Amniotic stem cell (primary cell): ENCODE measurements around the gene SCFD2.
"Not testable (repeated sequence)": the region's sequence is repeated elsewhere in the genome, so short reads cannot be mapped to it uniquely, and the experiment has no call there.

Experiments
- DNase-seq: peaks from one replicate; lab custom pipeline; 2025; lab: John Stamatoyannopoulos, UW

Gene SCFD2

DNA sequence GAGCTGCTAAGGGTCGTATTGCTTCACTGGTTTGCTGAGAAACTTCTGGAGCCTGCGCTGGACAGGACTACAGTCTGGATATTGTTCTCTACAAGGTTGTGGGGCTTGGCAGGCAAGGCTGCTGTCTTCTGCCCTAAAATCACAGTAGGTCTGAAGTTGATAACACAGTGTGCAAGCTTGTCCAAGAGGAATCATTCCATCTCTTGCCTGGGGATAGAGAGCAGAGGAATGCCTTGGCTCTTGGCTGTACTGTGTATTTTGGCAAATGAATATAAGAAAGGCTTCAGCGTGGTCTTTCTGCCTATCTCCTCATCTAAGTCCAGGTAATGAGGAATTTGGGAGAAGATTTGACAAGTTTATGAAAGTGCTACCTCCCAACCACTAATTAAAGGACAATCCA, 513.1 kb downstream of the SCFD2 start:
- no peak for DNase-seq

DNA sequence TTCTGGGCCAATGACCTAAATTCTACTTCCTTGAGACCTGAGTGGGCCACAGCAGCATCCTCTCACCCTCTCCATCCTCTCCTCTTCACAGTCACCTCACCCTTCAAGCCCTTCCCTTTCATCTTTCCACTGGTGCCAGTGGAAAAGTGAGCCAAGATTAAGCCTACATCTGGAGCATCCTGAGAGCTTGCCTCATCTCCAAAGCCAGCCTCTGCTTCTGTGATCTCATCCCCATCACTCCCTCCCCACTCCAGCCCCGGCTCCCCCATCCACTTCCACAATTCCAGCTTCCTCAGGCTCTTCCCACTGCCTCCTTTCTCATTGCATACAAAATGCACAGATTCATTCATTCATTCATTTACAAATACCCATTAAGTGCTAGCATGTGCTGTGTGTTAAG, 513.8 kb downstream of the SCFD2 start:
- DNase-seq = no peak

DNA sequence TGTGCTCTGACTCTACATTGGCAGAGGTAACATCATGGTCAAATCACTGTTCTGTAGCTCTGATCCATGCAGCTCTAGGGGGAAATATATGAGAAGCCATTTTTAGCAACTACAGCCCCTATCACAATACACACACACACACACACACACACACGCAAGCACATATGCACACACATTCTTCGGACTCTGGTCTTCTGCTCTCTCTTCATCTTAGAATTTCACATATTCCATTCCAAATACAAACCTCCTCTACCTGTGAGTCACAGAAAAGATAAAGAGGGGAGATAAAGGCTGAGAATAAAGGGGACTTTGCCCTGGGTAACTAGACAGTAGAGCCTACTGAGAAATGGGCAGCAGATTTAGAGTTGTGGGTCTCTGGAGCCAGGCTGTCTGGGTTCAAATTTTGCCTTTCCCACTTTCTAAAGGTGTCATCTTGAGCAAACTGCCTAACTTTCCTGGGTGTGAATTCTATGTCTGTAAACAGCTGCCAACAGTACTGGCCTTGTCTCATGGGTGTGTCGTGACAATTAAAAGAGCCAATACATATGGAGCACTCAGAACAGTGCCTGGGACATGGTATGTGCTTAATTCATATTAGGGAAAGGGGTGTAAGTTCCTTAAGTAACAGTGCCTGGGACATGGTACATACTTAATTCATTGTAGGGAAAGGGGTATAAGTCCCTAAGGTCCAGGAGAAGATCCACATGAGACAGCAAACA, 515.3 kb downstream of the SCFD2 start:
- DNase-seq = no peak

DNA sequence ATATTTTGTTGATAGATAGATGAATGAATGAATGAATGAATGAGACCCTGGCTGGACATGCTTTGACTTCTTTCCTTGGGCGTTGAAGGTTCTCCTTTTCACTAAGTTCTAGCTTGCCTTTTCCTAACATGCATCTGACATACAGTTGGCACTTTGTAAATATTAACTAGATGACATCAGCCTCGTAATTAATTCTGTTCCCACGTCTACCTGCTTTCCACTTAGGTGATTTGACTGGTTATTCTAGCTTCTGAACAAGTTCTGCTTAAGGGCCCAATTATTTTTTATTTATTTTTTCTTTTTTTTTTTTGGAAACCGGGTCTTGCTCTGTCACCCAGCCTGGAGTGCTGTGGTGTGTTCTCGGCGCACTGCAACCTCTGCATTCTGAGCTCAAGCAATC, 517.6 kb downstream of the SCFD2 start:
- no peak for DNase-seq

DNA sequence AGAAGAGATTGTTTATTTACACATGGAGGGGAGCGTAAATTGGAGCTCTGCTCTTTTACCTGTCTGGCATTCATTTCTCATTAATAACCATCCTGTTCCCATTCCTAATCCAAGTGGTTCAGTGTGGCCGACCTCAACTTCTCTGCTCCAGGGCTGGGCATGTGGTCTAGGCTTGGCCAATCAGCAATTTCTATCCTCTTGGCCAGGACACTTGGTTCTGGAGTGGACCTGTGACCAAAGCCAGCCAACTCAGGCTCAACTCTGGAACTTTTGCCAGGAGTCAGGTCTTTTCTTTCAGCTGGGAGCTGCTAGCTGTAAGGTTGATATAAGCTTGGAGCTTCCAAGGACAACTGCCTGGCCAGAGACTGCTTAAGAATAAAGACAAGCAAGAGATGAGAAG, 519.4 kb downstream of the SCFD2 start:
- no peak for DNase-seq

DNA sequence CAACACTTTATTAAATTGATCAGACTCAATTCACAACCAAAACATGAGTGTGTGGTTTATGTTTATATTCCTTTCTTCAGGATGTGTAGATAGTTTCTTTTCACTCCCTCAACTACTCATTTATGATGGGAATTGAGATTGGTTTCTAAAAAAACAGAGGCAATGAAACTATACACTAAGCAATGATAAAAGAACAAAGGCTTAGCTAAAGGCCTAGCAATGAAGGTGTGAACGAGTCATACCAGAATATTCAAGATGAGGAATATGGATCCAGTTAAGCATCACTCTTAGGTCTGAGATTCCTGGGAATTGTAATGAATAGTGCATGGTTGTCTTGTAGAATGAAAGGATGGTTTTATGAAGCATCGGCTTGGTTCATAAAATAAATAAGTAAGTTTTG, 521.3 kb downstream of the SCFD2 start:
- DNase-seq = no peak

DNA sequence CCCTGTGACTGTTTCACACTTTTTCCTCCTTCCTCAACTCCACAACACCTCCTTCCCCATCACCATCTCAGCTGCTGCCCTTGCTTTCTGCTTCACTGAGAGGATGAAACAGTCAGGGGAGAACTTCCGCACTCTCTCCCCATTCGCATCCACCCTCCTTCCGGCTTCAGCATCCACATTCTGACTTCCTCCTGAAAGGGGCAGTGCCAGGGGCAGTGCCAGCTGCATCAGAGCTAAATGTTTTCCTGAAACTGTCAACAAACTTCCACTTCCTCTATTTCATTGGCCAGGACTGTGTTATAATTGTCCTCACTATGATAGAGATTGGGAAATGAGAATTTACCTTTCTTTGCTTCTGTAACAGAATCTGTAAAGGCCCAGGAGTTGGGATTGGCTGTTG, 521.9 kb downstream of the SCFD2 start:
- DNase-seq = no peak

DNA sequence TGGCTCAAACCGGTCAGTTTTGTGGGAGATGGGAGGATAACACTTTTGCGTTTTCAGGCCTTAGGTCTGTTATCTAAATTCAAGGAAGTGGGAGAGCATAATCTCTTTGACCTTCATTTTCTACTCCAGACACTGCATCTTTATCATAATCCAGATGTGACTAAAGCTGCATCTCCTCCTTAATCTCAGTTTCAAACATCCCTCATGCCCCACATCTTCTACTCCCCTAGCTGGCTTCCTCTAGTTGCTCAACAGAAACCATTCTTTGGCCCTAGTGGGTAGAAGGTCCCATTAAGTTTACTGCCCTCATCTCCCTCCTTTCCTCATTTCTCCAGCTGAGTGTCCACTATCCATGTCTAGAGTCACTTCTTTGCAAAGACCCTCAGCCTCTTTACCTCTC, 522.5 kb downstream of the SCFD2 start:
- no peak for DNase-seq

DNA sequence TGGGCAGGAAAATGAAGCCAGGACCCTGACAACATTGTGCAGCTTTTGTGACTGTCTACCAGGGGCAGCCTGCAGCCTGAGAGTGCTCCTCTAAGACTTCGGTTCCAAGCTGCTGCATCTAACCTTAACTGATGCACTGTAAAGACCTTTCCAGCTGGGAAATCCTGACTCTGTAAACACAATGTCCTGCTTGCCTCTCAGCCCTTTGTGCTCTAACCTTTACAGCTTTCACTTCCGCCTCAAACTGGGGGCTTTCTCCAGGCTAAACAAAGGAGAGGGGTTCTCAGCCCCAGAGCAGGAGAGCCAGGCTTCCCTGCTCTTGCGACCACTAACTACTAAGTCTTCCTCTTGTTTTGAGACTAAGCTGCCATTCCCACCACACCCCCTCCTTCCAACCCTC, 523.1 kb downstream of the SCFD2 start:
- DNase-seq = no peak

DNA sequence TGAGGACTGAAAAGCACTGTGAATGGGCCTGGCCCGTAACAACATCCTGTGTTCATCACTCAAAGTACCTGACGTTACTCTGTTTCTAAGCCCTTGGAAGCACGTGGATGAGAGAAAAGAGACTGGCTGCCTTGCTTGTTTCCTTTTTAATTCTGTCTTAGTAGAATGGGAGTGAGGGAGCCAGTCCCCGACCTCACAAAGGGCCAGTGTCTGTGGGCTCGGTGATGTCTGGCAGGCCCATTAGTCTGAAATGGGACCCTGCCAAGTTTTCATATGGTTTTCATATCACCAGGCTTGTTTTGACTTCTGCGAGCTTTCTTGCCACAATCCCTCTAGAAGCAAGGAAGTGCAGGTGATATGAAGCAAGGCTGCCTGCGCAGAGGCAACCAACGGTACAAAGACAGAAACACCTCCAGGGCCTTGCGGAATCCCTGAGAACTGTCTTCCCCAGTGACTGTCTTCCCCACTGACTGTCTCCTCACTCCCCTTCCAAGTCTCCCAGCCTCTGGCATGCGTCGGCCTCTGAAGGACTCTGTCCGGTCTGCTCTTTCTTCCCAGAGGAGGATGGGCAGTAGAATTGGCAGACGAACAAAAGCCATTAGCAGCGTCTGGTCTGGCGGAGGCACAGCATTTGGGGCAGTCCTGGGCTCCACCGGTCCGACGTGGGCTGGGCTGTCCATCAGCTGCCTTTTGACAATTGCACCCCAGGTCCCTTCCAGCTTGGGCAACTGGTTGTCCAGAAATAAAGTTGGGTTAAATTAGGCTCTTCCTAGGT, 524.0 kb downstream of the SCFD2 start:
- no peak for DNase-seq

DNA sequence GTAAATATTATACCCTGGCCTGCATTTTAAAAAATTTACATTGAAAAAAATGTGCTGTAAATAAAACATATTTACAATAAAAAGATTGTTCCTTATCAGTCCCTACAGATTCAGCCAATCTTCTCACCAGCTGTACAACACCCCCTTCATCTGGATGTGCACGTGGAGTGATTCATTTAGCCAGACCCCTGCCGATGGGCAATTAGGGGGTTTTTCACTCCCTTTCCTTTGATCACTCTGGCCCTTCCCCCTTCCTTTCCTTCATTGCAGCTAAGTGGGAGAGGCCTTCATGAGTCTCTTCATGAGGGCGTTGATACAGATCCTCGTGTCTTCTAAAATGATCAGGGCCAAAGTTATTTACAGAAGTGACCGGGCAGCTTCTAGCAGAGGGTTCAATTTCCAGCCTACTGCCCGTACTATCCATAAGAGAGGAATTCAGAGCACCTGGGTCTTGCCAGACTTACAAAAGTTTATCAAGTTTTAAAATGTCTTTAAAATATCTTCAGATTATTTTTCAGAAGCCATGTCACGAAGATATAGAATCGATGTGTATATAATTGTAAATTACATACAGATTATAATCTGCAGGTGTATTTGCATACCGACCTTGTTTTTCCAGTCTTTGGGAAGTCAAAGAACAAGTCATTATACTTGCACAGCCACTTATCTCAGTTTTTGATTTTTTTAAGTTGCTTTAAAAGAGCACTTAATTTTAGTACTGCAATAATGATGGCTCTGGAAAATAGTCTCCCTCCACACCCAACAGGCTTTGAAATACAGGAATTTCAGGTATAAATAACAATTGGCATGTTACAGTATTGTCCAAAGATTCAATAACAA, 525.1 kb downstream of the SCFD2 start:
- DNase-seq = no peak

DNA sequence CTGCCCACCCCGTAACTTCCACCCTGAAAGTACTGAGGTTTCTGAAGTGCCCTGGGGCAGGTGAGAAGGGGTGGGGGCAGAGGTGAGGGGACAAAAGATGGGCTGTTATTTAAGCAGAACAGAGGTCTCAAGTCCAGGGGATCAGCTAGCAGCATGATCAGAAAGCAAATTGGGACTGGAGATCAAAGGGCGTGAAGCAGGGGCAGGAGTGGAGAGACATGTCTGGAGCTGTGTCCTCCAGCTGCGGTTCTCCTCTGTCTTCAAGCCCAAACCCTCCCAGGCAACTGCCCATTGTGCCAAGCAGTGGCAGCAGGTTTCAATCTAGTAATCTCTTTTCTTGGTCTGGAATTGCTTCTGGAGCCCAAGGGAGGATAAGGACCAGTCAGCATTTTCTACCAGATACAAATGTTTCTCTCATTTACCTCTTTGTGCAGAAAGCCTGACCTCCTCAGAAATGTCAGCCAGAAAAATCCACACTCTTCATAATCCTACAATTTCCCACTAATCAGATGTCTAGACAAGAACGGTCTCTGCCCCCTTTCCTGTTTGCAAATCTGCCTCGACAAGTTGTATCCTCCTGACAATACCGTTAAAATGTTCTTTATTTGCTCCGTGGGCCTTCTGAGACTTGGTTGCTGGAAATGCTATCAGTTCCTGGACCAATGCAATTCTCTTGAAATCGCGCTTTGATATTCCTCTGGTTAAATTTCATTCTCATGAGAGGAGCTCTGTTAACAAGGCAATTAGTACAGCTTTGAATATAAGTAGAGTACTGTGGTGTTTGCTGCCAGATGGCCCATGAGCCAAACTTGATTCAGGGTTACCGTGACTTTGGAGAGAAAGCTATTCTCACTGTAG, 526.9 kb downstream of the SCFD2 start:
- DNase-seq = no peak

DNA sequence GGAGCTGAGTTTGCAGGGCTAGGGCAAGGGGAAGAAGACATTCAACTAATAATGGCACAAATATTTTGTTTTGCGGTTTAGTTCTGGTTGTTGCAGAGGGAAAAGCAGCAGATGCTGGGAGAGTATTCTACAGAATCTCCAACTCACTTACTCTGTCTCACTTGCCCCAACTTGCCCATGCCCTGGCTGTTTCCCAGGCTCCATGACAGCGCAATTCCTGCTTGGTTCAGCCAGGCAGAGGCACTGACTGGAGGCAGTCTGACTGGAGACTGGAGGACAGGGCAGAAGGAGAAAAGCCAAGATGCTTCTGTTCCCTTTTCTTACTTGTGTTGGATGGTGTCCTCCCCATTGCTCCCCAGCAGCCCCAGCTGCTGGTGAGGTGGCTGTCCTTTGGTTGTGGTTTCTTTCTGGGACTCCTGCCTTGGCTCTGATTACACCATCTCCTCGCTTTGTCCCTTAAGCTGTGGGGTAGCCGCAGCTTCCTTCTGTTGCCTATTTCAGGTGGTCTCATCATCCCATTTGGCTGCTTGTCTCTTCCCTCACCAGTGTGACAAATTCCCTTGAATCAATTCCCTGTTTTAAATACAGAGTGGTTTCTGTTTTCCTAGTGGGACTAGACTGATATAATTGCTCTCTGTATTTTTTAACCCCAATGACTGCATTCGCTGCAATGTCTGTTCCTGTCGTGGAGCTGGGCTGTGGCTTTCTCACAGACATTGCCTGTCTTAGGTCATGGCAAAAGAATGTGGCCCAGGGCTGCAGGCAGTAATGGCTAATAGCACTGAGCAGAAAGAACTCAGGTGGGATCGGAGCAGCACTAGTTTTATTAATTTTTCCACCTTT, 527.9 kb downstream of the SCFD2 start:
- DNase-seq = no peak

DNA sequence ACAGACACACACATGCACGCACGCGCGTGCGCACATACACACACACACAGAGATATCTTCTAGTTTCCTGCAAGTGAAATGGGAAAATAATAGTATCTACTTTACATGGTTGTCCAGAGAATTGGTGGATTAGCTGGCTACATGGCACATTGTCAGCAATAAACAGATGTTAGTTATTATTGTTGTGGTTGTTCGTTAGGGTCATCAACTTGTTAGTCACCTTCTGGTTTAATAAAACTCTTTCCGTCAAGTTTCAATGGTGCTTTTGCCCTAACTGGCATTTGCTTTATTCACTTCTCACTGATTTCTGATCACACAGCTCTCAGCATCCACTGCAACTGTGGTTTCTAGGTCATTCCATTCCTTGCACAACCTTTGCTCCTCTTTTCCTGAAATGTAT, 529.2 kb downstream of the SCFD2 start:
- no peak for DNase-seq

DNA sequence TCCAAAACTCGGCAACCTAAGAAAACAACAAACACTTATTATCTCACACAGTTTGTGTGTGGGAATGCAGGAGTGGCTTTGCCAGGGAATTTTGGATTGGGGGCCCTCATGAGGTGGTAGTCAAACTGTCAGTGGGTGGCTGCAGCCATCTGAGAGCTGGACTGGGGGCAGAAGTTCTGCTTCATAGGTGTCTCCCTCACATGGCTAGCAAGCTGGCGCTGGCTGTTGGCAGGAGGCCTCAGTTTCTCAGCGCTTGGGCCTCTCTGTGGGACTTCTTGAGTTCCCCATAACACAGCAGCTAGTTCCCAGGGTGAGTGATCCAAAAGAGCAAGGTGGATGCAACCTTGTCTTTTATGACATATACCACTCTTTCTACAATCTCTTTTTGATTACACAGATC, 529.7 kb downstream of the SCFD2 start:
- no peak for DNase-seq

DNA sequence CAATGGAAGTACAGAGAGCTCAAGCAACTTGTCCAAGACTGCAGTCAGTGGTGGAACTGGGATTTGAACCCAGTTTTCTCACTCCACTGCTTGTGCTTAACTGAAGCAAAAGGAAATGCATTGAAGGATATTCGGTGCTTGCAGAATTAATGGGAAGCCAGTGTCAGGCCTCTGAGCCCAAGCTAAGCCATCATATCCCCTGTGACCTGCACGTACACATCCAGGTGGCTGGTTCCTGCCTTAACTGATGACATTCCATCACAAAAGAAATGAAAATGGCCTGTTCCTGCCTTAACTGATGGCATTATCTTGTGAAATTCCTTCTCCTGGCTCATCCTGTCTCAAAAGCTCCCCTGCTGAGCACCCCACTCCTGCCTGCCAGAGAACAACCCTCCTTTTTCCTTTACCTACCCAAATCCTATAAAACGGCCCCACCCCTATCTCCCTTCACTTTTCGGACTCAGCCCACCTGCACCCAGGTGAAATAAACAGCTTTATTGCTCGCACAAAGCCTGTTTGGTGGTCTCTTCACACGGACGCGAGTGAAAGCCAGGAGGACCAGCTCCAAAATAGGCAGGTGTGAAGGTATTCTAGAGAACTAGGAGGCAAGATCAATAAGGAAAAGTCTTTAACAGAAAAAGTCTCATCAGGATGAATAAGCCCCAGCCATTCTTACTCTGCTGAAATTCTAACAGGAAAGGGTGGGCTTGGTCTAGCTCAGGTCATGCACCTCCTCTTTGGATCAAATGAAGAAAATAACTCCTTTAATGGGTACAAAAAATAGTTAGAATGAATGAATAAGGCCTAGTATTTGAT, 531.0 kb downstream of the SCFD2 start:
- DNase-seq = not testable (repeated sequence)

DNA sequence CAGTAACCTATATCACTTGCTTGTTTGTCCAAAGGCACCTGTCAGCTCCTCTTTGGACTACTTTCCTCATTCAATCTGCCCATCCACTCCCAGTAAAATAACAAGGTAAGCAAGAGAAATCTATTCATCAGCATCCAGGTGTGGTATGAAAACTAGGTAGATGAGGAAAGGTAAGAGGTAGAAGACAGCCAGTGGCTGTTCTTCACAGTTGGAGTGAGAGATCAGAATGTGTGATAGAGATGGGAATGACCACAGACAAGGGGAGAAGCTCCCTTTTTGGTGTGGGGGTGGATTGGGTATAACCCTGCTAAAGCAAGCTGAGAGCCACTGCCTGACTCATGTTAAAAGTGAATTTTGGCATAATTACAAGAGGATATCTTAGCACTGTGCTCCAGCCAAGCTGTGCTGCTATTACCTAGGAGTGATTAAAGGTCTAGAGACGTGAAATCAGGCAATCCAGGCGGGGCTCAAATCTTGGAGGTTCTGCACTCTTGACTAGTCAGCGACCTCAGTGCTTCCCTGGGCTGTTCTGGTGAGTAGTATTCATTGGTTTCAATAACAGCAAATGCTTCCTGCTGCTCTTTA, 531.8 kb downstream of the SCFD2 start:
- no peak for DNase-seq

DNA sequence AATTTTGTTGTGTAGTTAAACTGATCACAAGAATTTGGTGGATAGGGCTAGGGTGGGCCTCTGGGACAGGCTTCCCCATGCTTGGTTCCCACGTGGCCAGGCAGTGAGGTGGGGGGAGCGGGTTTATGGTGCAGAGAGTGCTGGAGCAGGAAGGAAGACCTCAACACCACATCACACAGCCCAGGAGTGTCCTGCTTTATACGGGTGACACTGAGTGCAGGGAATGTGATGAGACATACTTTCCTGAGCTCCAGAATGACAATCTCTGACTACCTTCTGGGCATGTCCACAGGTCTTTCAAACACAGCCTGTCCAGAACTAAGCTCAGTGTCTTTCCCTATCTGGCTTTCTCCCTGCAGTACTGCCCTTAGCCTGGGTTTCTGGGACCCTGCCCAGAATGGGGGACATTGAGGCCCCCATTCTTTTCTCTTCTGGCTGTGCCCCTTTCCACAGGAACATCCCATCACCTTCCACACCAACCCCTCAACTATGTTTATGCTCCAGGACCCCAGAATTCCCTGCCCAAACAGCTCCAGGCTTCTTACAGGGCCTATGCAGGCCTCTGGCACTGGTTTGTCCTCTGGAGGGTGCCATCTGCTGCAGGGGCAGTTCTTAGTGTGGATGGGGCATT, 540.3 kb downstream of the SCFD2 start:
- DNase-seq = no peak
